Endothelial cell of umbilical vein (primary cell): ENCODE data around the gene POU5F1. TPM values are rescaled to one million over a fixed set of nuclear protein-coding genes. Genes with fewer than 3 reads are reported as not detected.
"Not testable (repeated sequence)": the region's sequence is repeated elsewhere in the genome, so short reads cannot be mapped to it uniquely, and the experiment has no call there.

ENCODE experiments used
- BruUV-seq: library from RNA; stranded (reverse); fragments of 400-500 nt; replicated peaks from 2 replicates; lab custom pipeline; 2021; lab: Mats Ljungman, UMichigan
- CTCF ChIA-PET: fragments of 300-600, 350-600 bp; sonication (Branson Sonifier 250); formaldehyde crosslinking; loops from one replicate; lab custom pipeline; 2021; ENCODE audit warnings: antibody characterized with exemption, inconsistent platforms; lab: Charles Lee
- POLR2A ChIA-PET: fragments of 300-600, 350-600 bp; sonication (Branson Sonifier 250); formaldehyde crosslinking; loops from one replicate; lab custom pipeline; 2021; ENCODE audit warnings: antibody characterized with exemption, inconsistent platforms; lab: Charles Lee
- DNase-seq: peaks from one replicate; pipeline ENCODE4 v3.0.0-alpha.2; 2011; ENCODE audit warnings: low read depth, low spot score
- FAIRE-seq: peaks from 2 replicates; lab custom pipeline; 2011; peaks lifted over from hg19 to GRCh38; lab: Jason Lieb, UNC
- H2AFZ ChIP-seq: 2 replicates; pipeline ENCODE4 v1.6.0; 2012; ENCODE audit warnings: low read depth, low read length, control low read depth, inconsistent platforms
- H3K27ac ChIP-seq: 2 replicates; pipeline ENCODE4 v1.5.1; 2011; ENCODE audit warnings: low read depth, mild to moderate bottlenecking, control low read depth, low read length, moderate library complexity; ENCODE audit not compliant: insufficient read depth
- H3K27me3 ChIP-seq, 2 experiments: 2 replicates each; pipeline versions ENCODE4 v1.6.0 to v1.6.1; 2011; ENCODE audit warnings: low read length in 2 of 2, mixed read lengths in 1 of 2; ENCODE audit not compliant: control insufficient read depth in 2 of 2, insufficient read depth in 2 of 2
- H3K36me3 ChIP-seq, 2 experiments: 2 replicates in 1 of 2; 3 replicates in 1 of 2; pipeline ENCODE4 v1.5.1; 2011; ENCODE audit warnings: low read length in 2 of 2, mild to moderate bottlenecking in 1 of 2, moderate library complexity in 1 of 2; ENCODE audit not compliant: control insufficient read depth in 2 of 2, insufficient read depth in 2 of 2; ENCODE audit errors: extremely low read depth in 1 of 2
- H3K4me1 ChIP-seq: 3 replicates; pipeline ENCODE4 v1.5.1; 2011; ENCODE audit warnings: mild to moderate bottlenecking, low read length; ENCODE audit not compliant: control insufficient read depth, insufficient read depth; ENCODE audit errors: extremely low read depth
- H3K4me2 ChIP-seq: 2 replicates; pipeline ENCODE4 v1.6.1; 2011; ENCODE audit warnings: low read length, control low read depth, mixed read lengths; ENCODE audit not compliant: insufficient read depth
- H3K4me3 ChIP-seq, 3 experiments: fragments of 200-600 bp in 1 of 3; sonication (generic), shearing (Covaris generic) in 1 of 3; replicated peaks in 1 of 3; 2 replicates each; pipeline ENCODE4 v1.5.1; 2011 to 2016; ENCODE audit warnings: control low read depth in 3 of 3, low read length in 3 of 3, mild to moderate bottlenecking in 2 of 3, inconsistent platforms in 1 of 3, low read depth in 1 of 3, moderate library complexity in 1 of 3; ENCODE audit not compliant: insufficient read depth in 1 of 3
- H3K79me2 ChIP-seq: 2 replicates; pipeline ENCODE4 v1.6.0; 2012; ENCODE audit warnings: low read length, inconsistent platforms; ENCODE audit not compliant: control insufficient read depth, insufficient read depth
- H3K9ac ChIP-seq: replicated peaks from 2 replicates; pipeline ENCODE3; 2011; ENCODE audit warnings: low read length, control low read depth; ENCODE audit not compliant: insufficient read depth; ENCODE audit errors: extremely low read depth
- H3K9me1 ChIP-seq: replicated peaks from 3 replicates; pipeline ENCODE4 v1.6.0; 2011; ENCODE audit warnings: mild to moderate bottlenecking, low read length; ENCODE audit not compliant: control insufficient read depth, insufficient read depth; ENCODE audit errors: extremely low read depth
- H3K9me3 ChIP-seq: replicated peaks from 2 replicates; pipeline ENCODE4 v1.5.1; 2012; ENCODE audit warnings: low read length, inconsistent platforms; ENCODE audit not compliant: control insufficient read depth, insufficient read depth
- H4K20me1 ChIP-seq: replicated peaks from 2 replicates; pipeline ENCODE3; 2011; ENCODE audit warnings: mild to moderate bottlenecking, low read length; ENCODE audit not compliant: control insufficient read depth, insufficient read depth; ENCODE audit errors: extremely low read depth
- EZH2 ChIP-seq: IDR thresholded peaks from 2 replicates; pipeline ENCODE4 v1.6.1; 2012; ENCODE audit warnings: borderline replicate concordance, low read depth, mild to moderate bottlenecking, moderate library complexity, low read length, inconsistent platforms; ENCODE audit not compliant: severe bottlenecking
- FOS ChIP-seq: IDR thresholded peaks from 2 replicates; pipeline ENCODE4 v1.6.1; 2011; ENCODE audit warnings: mild to moderate bottlenecking, low read length, moderate library complexity, borderline replicate concordance; ENCODE audit not compliant: insufficient read depth
- GATA2 ChIP-seq: IDR thresholded peaks from 2 replicates; pipeline ENCODE4 v1.7.0; 2011; ENCODE audit warnings: low read depth, mild to moderate bottlenecking, moderate library complexity, mixed read lengths, low read length; ENCODE audit not compliant: insufficient read length, insufficient read depth
- JUN ChIP-seq: IDR thresholded peaks from 2 replicates; pipeline ENCODE4 v1.6.1; 2011; ENCODE audit warnings: borderline replicate concordance, low read depth; ENCODE audit not compliant: insufficient read length, insufficient read depth
- MYC ChIP-seq: IDR thresholded peaks from one replicate; pipeline ENCODE4 v1.6.1; 2011; ENCODE audit warnings: mild to moderate bottlenecking, low read depth, low read length
- POLR2A ChIP-seq: IDR thresholded peaks from 2 replicates; pipeline ENCODE4 v1.6.1; 2012; ENCODE audit warnings: low read depth, mild to moderate bottlenecking, control low read depth, low read length
- POLR2AphosphoS5 ChIP-seq: IDR thresholded peaks from 2 replicates; pipeline ENCODE4 v1.6.1; 2012; ENCODE audit warnings: low read depth, mild to moderate bottlenecking, control low read depth, low read length, moderate library complexity; ENCODE audit not compliant: insufficient read depth
- dilution Hi-C: fragments of 300-500 bp; cut with MboI; formaldehyde crosslinking; loops from one replicate; pipeline ENCODE4 v1.15.0; 2019; ENCODE audit warnings: low sequenced_read_pairs; ENCODE audit not compliant: extremely low pct_ligation_motif_present
- intact Hi-C: fragments of 100-400 bp; cut with micrococcal nuclease; formaldehyde crosslinking; loops from one replicate; pipeline ENCODE4 v1.10.0; 2022
- polyA plus RNA-seq, 4 experiments: library from polyadenylated mRNA; depleted of rRNA in 3 of 4; stranded (reverse) in 3 of 4; unstranded in 1 of 4; fragments of >200 nt; gene quantifications; 2 replicates each; pipeline versions ENCODE4 v1.2.1 to v1.2.3, GENCODE V29; 2011 to 2012; ENCODE audit warnings: missing spikeins in 1 of 4
- total RNA-seq: library from RNA; stranded (reverse); gene quantifications from 2 replicates; pipeline ENCODE4 v1.2.3, GENCODE V29; 2021
- TF ChIP-seq, protein P1 (sequence below), 2 donors: IDR thresholded peaks; 1 replicate in 1 of 2; 2 replicates in 1 of 2; pipeline ENCODE4 v1.5.1; 2011; ENCODE audit warnings: low read length in 2 of 2, mild to moderate bottlenecking in 2 of 2, moderate library complexity in 2 of 2, control low read depth in 1 of 2, inconsistent platforms in 1 of 2, low read depth in 1 of 2; ENCODE audit not compliant: insufficient read depth in 1 of 2; ENCODE audit errors: extremely low read depth in 1 of 2
- TF ChIP-seq, protein P2 (sequence below): IDR thresholded peaks from 2 replicates; pipeline ENCODE4 v1.6.1; 2011; ENCODE audit not compliant: insufficient read depth, insufficient read length

Gene POU5F1
- total and polyA plus RNA-seq, 2 donors (not counting 3 experiments of a cell fraction or from before 2014, with no cell fraction given) = 0.63 TPM; not detected in 1

DNA sequence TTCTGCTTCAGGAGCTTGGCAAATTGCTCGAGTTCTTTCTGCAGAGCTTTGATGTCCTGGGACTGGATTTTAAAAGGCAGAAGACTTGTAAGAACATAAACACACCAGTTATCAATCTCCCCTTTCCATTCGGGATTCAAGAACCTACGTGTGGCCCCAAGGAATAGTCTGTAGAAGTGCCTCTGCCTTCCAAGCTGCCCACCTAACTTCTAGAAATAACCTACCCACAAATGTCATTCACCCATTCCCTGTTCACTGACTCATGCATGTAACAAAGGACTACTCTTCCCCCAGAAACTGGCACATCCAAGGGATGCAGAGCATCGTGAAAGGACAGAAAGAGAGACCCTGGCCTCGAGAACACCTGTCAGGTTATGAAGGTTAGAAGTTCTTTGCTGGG is 4.5 kb downstream of the POU5F1 start:
- Histone ChIP-seq H3K27me3 (no peaks in the 10 kb centered on the region), H3K9me3 (no peaks in the 10 kb centered on the region), H4K20me1 (no peaks in the 10 kb centered on the region), H3K79me2 (no peaks in the 10 kb centered on the region), H3K9me1 (no peaks in the 10 kb centered on the region), H3K4me1 (no peaks in the 10 kb centered on the region), H2AFZ (no peak overlapping the region), H3K4me2 (no peak overlapping the region), H3K27ac (no peak overlapping the region), H3K9ac (no peak overlapping the region), H3K4me3 (no peak overlapping the region), H3K36me3 (no peaks in the 10 kb centered on the region)
- dilution Hi-C loops = no loop called here
- FAIRE-seq (no peak), DNase-seq (no peak)
- ChIA-PET POLR2A (no interaction called here), CTCF (interaction anchor here (1.0 kb wide), 1 partner anchor 26 kb away, joined by 3 read pairs; no protein-coding TSS in a partner anchor)
- intact Hi-C loops = no loop called here
- BruUV-seq = no TSS peak
- TF ChIP-seq GATA2 (no peak), FOS (no peak), EZH2 (no peak), JUN (no peak), POLR2A (no peak), POLR2AphosphoS5 (no peak), MYC (no peak)
- TF ChIP-seq, protein P1, sequence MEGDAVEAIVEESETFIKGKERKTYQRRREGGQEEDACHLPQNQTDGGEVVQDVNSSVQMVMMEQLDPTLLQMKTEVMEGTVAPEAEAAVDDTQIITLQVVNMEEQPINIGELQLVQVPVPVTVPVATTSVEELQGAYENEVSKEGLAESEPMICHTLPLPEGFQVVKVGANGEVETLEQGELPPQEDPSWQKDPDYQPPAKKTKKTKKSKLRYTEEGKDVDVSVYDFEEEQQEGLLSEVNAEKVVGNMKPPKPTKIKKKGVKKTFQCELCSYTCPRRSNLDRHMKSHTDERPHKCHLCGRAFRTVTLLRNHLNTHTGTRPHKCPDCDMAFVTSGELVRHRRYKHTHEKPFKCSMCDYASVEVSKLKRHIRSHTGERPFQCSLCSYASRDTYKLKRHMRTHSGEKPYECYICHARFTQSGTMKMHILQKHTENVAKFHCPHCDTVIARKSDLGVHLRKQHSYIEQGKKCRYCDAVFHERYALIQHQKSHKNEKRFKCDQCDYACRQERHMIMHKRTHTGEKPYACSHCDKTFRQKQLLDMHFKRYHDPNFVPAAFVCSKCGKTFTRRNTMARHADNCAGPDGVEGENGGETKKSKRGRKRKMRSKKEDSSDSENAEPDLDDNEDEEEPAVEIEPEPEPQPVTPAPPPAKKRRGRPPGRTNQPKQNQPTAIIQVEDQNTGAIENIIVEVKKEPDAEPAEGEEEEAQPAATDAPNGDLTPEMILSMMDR (IDR thresholded peaks at IDR 0.05; ENCODE audit: extremely low read depth in 1 of 2, insufficient read depth in 1 of 2, low read depth in 1 of 2, low read length in 2 of 2) = no peak
- TF ChIP-seq, protein P2, sequence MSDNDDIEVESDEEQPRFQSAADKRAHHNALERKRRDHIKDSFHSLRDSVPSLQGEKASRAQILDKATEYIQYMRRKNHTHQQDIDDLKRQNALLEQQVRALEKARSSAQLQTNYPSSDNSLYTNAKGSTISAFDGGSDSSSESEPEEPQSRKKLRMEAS = no peak

DNA sequence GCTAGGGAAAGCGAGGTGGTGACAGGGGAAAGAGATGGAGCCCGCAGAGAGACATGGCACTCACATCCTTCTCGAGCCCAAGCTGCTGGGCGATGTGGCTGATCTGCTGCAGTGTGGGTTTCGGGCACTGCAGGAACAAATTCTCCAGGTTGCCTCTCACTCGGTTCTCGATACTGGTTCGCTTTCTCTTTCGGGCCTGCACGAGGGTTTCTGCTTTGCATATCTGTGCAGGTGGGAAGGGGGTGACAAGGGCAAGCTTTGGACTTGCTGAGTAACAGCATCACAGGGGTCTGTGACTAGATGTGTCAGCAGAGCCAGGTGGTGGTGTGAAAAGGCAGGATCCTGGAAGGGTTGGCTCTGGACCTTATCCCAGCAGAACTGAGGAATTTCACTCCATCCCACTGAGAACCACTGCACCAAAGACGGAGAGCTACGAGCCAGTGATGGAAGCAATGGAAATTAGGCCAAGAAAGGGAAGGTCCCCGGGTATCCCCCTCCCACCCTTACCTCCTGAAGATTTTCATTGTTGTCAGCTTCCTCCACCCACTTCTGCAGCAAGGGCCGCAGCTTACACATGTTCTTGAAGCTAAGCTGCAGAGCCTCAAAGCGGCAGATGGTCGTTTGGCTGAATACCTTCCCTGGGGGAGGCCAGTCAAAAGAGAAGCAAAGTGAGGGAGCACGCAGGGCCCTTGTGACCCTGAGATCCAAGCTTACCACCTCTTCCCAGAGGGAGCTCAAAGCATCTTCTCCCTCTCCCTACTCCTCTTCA is 5.2 kb downstream of the POU5F1 start:
- H3K4me2 ChIP-seq, H3K4me1 ChIP-seq, POLR2A ChIA-PET, H3K36me3 ChIP-seq, H3K9me3 ChIP-seq, H3K9ac ChIP-seq, DNase-seq, H2AFZ ChIP-seq, H3K9me1 ChIP-seq, H3K79me2 ChIP-seq, H3K27ac ChIP-seq, H3K27me3 ChIP-seq, BruUV-seq, dilution Hi-C loops, H3K4me3 ChIP-seq, H4K20me1 ChIP-seq, intact Hi-C loops, FAIRE-seq: not testable (repeated sequence)
- CTCF ChIA-PET = interaction anchor here (0.6 to 1.1 kb wide), 5 partner anchors 11 to 201 kb away, joined by 3 to 4 read pairs (median 3); no protein-coding TSS in a partner anchor
